Stimulated activated CD4-positive, alpha-beta T cell treated with anti-CD3 and anti-CD28 coated beads, Interleukin-1b, Interleukin-23, amount 100 ng/mL, for 4 hours (primary cell): ENCODE measurements around the gene C1orf115.
A peak's percentile ranks its signal among the peaks of the same experiment; 100 is the strongest.
"Not testable (repeated sequence)": the region's sequence is repeated elsewhere in the genome, so short reads cannot be mapped to it uniquely, and the experiment has no call there.

Source experiments
- DNase-seq, 2 donors: peaks; one replicate each; pipeline ENCODE4 v3.0.0-alpha.2; 2020; ENCODE audit warnings: low read depth in 2 of 2

C1orf115 gene, protein sequence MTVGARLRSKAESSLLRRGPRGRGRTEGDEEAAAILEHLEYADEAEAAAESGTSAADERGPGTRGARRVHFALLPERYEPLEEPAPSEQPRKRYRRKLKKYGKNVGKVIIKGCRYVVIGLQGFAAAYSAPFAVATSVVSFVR

DNA sequence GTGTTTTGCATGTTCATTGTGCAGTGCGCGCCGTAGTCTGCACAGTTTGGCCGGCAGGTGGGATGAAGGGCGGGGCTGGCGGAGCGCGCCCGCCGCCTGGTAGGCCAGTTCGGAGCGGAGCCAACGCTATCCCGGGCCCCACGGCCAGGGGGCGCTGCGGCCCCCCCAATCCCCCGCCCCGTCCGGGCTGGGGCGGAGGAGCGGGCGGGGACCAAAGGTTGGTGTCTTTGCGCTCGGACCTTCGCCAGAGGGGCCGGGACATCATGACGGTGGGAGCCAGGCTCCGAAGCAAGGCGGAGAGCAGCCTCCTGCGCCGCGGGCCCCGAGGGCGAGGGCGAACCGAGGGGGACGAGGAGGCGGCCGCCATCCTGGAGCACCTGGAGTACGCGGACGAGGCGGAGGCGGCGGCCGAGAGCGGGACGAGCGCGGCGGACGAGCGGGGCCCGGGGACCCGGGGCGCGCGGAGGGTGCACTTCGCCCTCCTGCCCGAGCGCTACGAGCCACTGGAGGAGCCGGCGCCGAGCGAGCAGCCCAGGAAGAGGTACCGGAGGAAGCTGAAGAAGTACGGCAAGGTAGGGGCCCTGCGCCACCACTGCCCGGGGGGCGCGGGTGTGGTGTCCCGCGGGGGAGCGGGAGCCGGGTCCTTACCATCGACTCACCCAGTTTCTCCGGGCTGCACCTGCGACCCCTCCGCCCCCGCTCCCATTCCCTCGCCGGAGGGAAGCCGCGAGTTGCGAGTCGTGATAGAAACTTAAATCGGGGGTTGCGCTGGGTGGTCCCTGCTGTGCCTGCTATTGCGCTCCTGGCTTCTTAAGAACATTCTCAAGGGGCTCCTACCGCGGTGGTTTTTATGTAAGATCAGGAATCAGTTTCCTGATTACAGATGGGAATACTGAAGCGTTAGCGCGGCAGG lies at the start of gene C1orf115:
TSS of gene C1orf115 (plus strand) at position 224 of the 913 bp plus-strand sequence. CDS start at position 264, 40 bp downstream.
- DNase-seq = peak; percentile 58 to 73

DNA sequence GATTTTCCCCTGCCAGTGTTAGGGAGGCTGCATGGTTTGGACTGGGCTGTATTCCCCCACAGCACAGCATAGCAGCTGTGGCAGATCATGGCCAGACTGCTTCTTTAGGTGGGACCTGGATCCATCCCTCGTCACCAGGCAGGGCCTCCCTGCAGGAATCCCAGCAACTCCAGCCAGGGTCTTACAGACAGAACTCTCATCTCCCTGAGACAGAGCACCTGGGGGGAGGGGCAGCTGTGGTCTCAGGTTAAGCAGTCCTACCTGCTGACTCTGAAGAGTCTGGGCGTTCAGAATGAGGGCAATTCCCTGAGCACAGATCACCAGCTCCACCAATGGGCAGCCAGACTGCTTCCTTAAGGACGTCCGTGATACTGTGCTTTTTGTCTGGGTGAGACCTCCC lies 47.9 kb upstream of the C1orf115 start:
- no peak for DNase-seq

DNA sequence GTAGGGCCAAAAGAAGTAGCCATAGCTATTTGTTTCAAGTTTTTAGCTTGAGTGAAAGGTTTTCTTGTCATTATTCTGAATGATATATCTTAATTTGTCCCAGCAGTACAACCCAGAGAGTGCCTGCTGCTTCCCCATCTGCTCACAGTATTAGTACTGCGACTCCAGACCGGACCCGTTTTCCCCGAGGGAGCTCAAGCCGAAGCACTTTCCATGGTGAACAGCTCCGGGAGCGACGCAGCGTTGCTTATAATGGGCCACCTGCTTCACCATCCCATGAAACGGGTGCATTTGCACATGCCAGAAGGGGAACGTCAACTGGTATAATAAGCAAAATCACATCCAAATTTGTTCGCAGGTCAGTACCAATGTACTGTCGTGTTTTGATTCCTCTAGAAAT lies 37.2 kb upstream of the C1orf115 start:
- DNase-seq = no peak

DNA sequence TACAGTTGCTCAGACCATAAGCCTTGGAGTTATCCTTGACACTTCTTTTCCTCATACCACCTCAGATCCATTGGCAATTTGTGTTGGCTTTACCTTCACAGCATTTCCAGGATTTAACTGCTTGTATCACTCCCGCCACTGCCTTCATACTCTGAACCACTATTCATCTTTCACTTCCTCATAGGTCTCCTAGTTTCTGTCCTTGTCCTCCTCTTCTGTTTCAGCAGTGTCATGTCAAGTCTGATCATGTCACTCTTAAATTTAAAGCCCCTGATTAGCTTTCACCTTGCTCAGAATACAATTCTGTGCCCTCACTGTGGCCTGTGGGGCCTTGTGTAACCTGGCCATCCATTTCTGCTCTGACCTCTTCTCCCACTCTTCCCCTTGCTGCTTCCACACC lies 34.7 kb upstream of the C1orf115 start:
- no peak for DNase-seq

GRCh38 chr1:220655961-220656740 lies 34.0 kb upstream of the C1orf115 start:
- no peak for DNase-seq

- no peak for DNase-seq
Measured at GRCh38 chr1:220666349-220666748, 23.8 kb upstream of the C1orf115 start.

DNA sequence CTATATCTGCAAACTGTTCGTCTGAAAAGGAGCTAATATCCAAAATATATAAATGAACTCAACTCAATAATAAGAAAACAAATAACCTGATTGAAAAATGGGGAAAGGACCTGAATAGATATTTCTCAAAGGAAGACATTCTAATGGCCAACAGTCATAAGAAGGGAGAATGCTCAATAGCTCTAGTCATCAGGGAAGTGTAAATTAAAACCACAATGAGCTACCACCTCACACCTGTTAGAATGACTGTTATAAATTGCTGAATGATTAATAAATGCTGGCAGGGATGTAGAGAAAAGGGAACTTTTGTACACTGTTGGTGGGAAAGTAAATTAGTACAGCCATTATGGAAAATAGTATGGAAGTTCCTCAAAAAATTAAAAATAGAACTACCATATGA lies 21.2 kb upstream of the C1orf115 start:
- DNase-seq = no peak

DNA sequence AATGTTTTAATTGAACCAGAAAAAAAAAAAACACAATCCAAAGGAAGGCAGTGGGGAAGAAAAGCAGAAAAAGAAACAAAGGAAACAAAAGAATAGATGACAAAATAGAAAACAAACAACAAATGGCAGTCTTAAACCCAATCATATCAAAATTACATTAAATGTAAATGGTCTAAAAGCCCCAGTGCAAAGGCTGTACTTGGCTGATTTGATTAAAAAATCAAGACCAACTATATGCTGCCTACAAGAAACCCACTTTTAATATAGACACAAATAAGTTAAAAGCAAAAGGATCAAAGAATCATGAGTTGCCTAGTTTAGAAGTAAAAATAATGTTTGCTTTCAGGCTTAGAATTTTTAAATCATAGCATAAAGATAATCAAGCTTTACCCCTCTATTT lies 19.8 kb upstream of the C1orf115 start:
- DNase-seq = no peak

GRCh38 chr1:220673921-220674320 lies 16.2 kb upstream of the C1orf115 start:
- DNase-seq = no peak

DNA sequence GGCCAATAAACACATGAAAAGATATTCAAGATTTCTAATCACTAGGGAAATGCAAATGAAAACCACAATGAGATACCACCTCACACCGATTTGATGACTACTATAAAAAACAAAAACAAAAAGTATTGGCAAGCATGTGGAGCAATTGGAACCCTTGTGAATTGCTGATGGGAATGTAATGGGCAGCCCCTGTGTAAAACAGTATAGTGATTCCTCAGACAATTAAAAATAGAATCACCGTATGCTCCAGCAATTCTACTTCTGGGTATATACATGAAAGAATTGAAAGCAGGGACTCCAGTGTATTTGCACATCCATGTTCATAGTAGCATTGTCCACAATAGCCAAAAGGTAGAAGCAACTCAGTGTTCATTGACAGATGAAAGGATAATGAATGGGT lies 12.9 kb upstream of the C1orf115 start:
- DNase-seq = no peak

GRCh38 chr1:220680085-220680687 lies 10.0 kb upstream of the C1orf115 start:
- no peak for DNase-seq

DNA sequence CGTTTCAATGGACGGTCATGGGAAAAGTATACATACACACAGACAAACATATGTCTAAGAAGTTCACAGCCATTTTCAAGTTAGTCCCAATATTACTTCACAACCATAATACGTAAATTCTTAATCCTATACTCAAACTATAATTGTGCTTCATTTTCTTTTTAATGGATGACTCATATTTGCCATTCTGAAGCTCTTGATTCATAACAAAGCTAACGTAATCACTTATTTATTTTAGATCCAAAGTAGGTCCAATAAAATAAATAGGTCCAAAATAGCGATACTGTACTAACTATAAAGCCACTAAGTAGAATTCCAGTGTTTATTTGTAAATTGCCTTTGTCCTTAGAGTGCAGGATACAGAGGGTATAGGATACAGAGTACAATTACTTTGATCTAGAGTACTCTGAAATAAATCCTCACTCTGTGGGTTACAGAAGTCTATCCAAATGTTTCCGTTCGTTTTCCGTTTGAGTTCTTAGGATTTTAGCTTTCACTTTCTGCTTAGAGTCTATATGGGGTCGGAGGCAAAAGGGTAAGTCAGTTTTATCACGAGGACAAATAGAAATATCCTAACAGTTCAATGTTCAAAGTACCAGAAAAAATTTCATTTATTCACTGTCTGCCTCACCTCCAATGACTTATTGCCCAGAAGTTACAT lies 8.8 kb upstream of the C1orf115 start:
- no peak for DNase-seq

- DNase-seq = no peak
Measured at GRCh38 chr1:220682901-220683576, 7.1 kb upstream of the C1orf115 start.

DNA sequence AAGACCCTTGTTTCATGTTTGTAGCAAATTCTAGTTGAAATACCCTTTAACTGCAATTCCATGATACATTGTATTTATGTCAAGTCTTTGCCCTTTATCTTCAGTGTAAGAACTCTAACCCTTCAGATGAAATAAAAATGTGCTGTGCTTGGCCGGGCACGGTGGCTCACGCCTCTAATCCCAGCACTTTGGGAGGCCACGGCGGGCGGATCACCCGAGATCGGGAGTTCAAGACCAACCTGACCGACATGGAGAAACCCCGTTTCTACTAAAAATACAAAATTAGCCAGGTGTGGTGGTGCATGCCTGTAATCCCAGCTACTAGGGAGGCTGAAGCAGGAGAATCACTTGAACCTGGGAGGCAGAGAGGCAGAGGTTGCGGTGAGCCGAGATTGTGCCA lies 6.4 kb upstream of the C1orf115 start:
- not testable (repeated sequence) for DNase-seq

- DNase-seq = no peak
Measured at GRCh38 chr1:220684890-220685289, 5.3 kb upstream of the C1orf115 start.

DNA sequence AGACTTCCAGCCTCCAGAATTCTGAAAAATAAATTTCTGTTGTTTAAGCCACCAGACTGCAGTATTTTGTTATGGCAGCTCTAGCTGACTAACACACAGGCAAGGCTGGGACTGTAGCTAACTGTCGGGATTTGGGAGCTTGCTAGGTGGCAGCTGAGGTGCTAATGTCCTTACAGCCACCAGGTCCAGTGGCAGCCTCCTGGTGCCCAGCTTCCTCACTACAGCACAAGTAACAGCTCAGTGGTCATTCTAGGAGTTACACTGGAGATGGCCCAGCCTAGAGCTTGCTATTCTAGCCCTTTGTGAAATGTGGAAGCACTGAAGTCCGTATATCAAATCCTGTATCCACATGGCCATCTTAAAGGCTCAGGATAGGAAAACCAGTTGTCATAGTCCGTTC lies 4.3 kb upstream of the C1orf115 start:
- no peak for DNase-seq

- DNase-seq = no peak
Measured at GRCh38 chr1:220687809-220688208, 2.4 kb upstream of the C1orf115 start.

GRCh38 chr1:220689666-220690065 lies 497 bp upstream of the C1orf115 start:
- no peak for DNase-seq

- no peak for DNase-seq
Measured at GRCh38 chr1:220691053-220691684, 1.0 kb downstream of the C1orf115 start.

GRCh38 chr1:220692436-220693228 lies 2.5 kb downstream of the C1orf115 start:
- DNase-seq = no peak
